ENCODE data around the gene UGT1A8.
"Not testable (repeated sequence)": the region's sequence is repeated elsewhere in the genome, so short reads cannot be mapped to it uniquely, and the experiment has no call there.

The UGT1A8 gene

DNA sequence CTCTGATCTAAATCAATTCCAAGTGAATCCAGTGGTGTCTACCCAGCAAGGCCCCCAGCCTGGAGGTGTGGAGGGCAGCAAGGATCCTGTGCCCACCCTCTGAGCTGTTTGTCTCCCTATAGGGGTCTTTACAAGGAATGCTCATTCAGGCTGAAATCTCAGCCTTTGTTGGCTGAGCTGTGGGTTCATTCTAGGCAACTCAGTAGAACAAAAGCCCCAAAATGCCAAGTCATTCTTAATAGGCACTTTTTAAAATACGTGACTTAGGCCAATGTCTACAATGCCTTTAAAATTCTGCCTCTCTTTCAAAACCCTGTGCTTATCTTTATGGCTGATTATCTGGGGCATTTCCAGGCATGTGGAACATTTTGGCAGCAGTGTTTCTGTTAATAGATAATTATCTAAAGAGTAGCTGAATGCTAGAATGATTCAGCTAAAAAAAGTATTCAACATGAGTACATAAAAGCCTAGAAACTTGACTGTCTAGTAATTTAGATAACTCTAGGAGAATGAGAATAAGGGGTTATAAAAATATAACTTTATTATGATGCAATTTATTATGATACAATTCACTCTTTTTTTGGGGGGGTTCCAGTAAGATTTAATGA, 82.7 kb downstream of the UGT1A8 start:
- TF ChIP-seq, protein P1, sequence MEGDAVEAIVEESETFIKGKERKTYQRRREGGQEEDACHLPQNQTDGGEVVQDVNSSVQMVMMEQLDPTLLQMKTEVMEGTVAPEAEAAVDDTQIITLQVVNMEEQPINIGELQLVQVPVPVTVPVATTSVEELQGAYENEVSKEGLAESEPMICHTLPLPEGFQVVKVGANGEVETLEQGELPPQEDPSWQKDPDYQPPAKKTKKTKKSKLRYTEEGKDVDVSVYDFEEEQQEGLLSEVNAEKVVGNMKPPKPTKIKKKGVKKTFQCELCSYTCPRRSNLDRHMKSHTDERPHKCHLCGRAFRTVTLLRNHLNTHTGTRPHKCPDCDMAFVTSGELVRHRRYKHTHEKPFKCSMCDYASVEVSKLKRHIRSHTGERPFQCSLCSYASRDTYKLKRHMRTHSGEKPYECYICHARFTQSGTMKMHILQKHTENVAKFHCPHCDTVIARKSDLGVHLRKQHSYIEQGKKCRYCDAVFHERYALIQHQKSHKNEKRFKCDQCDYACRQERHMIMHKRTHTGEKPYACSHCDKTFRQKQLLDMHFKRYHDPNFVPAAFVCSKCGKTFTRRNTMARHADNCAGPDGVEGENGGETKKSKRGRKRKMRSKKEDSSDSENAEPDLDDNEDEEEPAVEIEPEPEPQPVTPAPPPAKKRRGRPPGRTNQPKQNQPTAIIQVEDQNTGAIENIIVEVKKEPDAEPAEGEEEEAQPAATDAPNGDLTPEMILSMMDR (IDR thresholded peaks at IDR 0.05; ENCODE audit: low read length), result no peak
- no peak for TF ChIP-seq EZH2 (IDR thresholded peaks at IDR 0.05; ENCODE audit: borderline replicate concordance, low read length)
- H3K9ac ChIP-seq (ENCODE audit: low read length), result no peak overlapping the region
- no peak overlapping the region for H3K4me2 ChIP-seq (ENCODE audit: low read length)
- no peaks in the 10 kb centered on the region for H3K4me1 ChIP-seq (ENCODE audit: insufficient read depth, low read length, severe bottlenecking)
- H3K36me3 ChIP-seq (ENCODE audit: insufficient read depth, low read length), result no peaks in the 10 kb centered on the region; the same call in 1 of the 2 replicates
- no peaks in the 10 kb centered on the region; the same call in 1 of the 2 replicates for H3K27me3 ChIP-seq (ENCODE audit: insufficient read depth, low read length)
- H3K4me3 ChIP-seq (ENCODE audit: low read depth, low read length, poor library complexity, severe bottlenecking), result no peak overlapping the region
- no peak overlapping the region for H3K27ac ChIP-seq (ENCODE audit: low read depth, low read length, poor library complexity, severe bottlenecking)
- H2AFZ ChIP-seq (ENCODE audit: low read length), result no peak overlapping the region
- H3K9me2 ChIP-seq (ENCODE audit: low read depth, low read length), result no peaks in the 10 kb centered on the region; the same call in 1 of the 2 replicates
- H3K9me3 ChIP-seq (ENCODE audit: low read length), result no peaks in the 10 kb centered on the region
- H3F3A ChIP-seq (ENCODE audit: insufficient read depth, low read length), result no peaks in the 10 kb centered on the region
- no peaks in the 10 kb centered on the region for H4K20me1 ChIP-seq (ENCODE audit: insufficient read depth, low read length)
- H3K79me2 ChIP-seq (ENCODE audit: insufficient read depth, low read length), result no peaks in the 10 kb centered on the region

DNA sequence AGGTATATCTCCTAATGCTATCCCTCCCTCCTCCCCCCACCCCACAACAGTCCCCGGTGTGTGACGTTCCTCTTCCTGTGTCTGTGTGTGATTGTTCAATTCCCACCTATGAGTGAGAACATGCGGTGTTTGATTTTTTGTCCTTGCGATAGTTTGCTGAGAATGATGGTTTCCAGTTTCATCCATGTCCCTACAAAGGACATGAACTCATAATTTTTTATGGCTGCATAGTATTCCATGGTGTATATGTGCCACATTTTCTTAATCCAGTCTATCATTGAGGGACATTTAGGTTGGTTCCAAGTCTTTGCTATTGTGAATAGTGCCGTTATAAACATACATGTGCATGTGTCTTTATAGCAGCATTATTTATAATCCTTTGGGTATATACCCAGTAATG, 83.4 kb downstream of the UGT1A8 start:
- H3K79me2 ChIP-seq (ENCODE audit: insufficient read depth, low read length); H2AFZ ChIP-seq (ENCODE audit: low read length); H3K9ac ChIP-seq (ENCODE audit: low read length); H3K27me3 ChIP-seq (ENCODE audit: insufficient read depth, low read length); H3F3A ChIP-seq (ENCODE audit: insufficient read depth, low read length); H3K4me1 ChIP-seq (ENCODE audit: insufficient read depth, low read length, severe bottlenecking); H3K36me3 ChIP-seq (ENCODE audit: insufficient read depth, low read length); H3K9me3 ChIP-seq (ENCODE audit: low read length); H3K4me3 ChIP-seq (ENCODE audit: low read depth, low read length, poor library complexity, severe bottlenecking); H3K27ac ChIP-seq (ENCODE audit: low read depth, low read length, poor library complexity, severe bottlenecking); H4K20me1 ChIP-seq (ENCODE audit: insufficient read depth, low read length); H3K4me2 ChIP-seq (ENCODE audit: low read length); H3K9me2 ChIP-seq (ENCODE audit: low read depth, low read length): not testable (repeated sequence)

DNA sequence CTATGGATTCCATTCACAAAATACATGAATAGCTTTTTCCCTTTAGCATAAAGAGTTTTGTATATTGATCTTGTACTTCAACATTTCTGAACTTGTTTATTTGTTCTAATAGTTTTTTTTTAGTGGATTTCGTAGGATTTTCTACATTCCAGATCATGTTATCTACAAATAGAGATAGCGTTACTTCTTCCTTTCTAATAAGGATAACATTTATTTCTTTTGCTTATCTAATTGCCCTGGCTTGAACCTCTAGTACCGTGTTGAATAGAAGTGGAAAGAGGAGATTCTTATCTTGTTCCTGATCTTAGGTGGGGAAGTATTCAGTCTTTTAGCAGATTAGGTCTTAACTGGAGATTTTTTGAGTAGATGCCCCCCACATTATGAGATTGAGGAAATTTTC, 84.8 kb downstream of the UGT1A8 start:
- no peak overlapping the region for H3K4me3 ChIP-seq (ENCODE audit: low read depth, low read length, poor library complexity, severe bottlenecking)
- H3K4me1 ChIP-seq (ENCODE audit: insufficient read depth, low read length, severe bottlenecking), result no peaks in the 10 kb centered on the region
- H3K9me3 ChIP-seq (ENCODE audit: low read length), result no peaks in the 10 kb centered on the region
- H3K9me2 ChIP-seq (ENCODE audit: low read depth, low read length), result no peaks in the 10 kb centered on the region; the same call in 1 of the 2 replicates
- H3F3A ChIP-seq (ENCODE audit: insufficient read depth, low read length), result no peaks in the 10 kb centered on the region
- H4K20me1 ChIP-seq (ENCODE audit: insufficient read depth, low read length), result no peaks in the 10 kb centered on the region
- H3K36me3 ChIP-seq (ENCODE audit: insufficient read depth, low read length), result no peaks in the 10 kb centered on the region; the same call in 1 of the 2 replicates
- H3K4me2 ChIP-seq (ENCODE audit: low read length), result no peak overlapping the region
- no peak overlapping the region for H3K27ac ChIP-seq (ENCODE audit: low read depth, low read length, poor library complexity, severe bottlenecking)
- TF ChIP-seq, protein P1 (IDR thresholded peaks at IDR 0.05; ENCODE audit: low read length), result no peak
- H3K79me2 ChIP-seq (ENCODE audit: insufficient read depth, low read length), result no peaks in the 10 kb centered on the region
- H3K9ac ChIP-seq (ENCODE audit: low read length), result no peak overlapping the region
- H3K27me3 ChIP-seq (ENCODE audit: insufficient read depth, low read length), result no peaks in the 10 kb centered on the region; the same call in 1 of the 2 replicates
- H2AFZ ChIP-seq (ENCODE audit: low read length), result no peak overlapping the region

DNA sequence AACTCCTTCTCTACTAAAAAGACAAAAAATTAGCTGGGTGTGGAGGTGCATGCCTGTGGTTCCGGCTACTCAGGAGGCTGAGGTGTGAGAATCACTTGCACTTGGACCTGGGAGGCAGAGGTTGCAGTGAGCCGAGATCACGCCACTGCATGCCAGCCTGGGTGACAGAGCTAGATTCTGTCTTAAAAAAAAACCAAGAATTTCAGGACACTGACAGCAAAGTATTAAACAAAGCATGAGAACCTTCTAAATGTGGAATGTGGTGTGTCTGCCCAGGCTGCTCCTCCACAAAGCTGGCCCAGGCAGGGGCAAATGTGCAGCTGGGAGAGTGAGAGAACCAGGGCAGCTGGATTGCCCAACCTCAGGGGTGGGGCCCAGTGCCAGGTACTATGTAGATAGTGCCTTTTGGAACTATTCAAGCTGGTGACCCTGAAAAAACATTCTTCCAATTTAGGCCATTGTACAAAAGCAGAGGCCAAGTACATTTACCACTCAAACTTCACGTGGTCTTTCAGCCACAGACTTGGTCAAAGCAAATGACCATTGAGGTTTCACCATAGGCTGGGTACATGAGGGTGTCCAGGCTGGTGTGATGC, 88.6 kb downstream of the UGT1A8 start:
- Histone ChIP-seq H3F3A (ENCODE audit: insufficient read depth, low read length) (no peaks in the 10 kb centered on the region), H3K9ac (ENCODE audit: low read length) (no peak overlapping the region), H4K20me1 (ENCODE audit: insufficient read depth, low read length) (no peaks in the 10 kb centered on the region), H3K79me2 (ENCODE audit: insufficient read depth, low read length) (no peaks in the 10 kb centered on the region), H3K9me2 (ENCODE audit: low read depth, low read length) (no peaks in the 10 kb centered on the region), H3K4me3 (ENCODE audit: low read depth, low read length, poor library complexity, severe bottlenecking) (no peak overlapping the region), H3K27ac (ENCODE audit: low read depth, low read length, poor library complexity, severe bottlenecking) (no peak overlapping the region), H2AFZ (ENCODE audit: low read length) (no peak overlapping the region), H3K27me3 (ENCODE audit: insufficient read depth, low read length) (no peaks in the 10 kb centered on the region), H3K9me3 (ENCODE audit: low read length) (no peaks in the 10 kb centered on the region), H3K4me1 (ENCODE audit: insufficient read depth, low read length, severe bottlenecking) (no peaks in the 10 kb centered on the region), H3K4me2 (ENCODE audit: low read length) (no peak overlapping the region), H3K36me3 (ENCODE audit: insufficient read depth, low read length) (no peaks in the 10 kb centered on the region; the same call in 1 of the 2 replicates)
- TF ChIP-seq EZH2 (IDR thresholded peaks at IDR 0.05; ENCODE audit: borderline replicate concordance, low read length), result no peak
- TF ChIP-seq, protein P1 (IDR thresholded peaks at IDR 0.05; ENCODE audit: low read length), result no peak
